Endothelial cell of umbilical vein (primary cell): Measurements from ENCODE around the gene DNAJC24. TPM values are rescaled to one million over a fixed set of nuclear protein-coding genes. Genes with fewer than 3 reads are reported as not detected.

ENCODE experiments used
- BruUV-seq: library from RNA; stranded (reverse); fragments of 400-500 nt; replicated peaks from 2 replicates; lab custom pipeline; 2021; lab: Mats Ljungman, UMichigan
- CTCF ChIA-PET: fragments of 300-600, 350-600 bp; sonication (Branson Sonifier 250); formaldehyde crosslinking; loops from one replicate; lab custom pipeline; 2021; ENCODE audit warnings: antibody characterized with exemption, inconsistent platforms; lab: Charles Lee
- POLR2A ChIA-PET: fragments of 300-600, 350-600 bp; sonication (Branson Sonifier 250); formaldehyde crosslinking; loops from one replicate; lab custom pipeline; 2021; ENCODE audit warnings: antibody characterized with exemption, inconsistent platforms; lab: Charles Lee
- DNase-seq: peaks from one replicate; pipeline ENCODE4 v3.0.0-alpha.2; 2011; ENCODE audit warnings: low read depth, low spot score
- FAIRE-seq: peaks from 2 replicates; lab custom pipeline; 2011; peaks lifted over from hg19 to GRCh38; lab: Jason Lieb, UNC
- H2AFZ ChIP-seq: 2 replicates; pipeline ENCODE4 v1.6.0; 2012; ENCODE audit warnings: low read depth, low read length, control low read depth, inconsistent platforms
- H3K27ac ChIP-seq: 2 replicates; pipeline ENCODE4 v1.5.1; 2011; ENCODE audit warnings: low read depth, mild to moderate bottlenecking, control low read depth, low read length, moderate library complexity; ENCODE audit not compliant: insufficient read depth
- H3K27me3 ChIP-seq, 2 experiments: 2 replicates each; pipeline versions ENCODE4 v1.6.0 to v1.6.1; 2011; ENCODE audit warnings: low read length in 2 of 2, mixed read lengths in 1 of 2; ENCODE audit not compliant: control insufficient read depth in 2 of 2, insufficient read depth in 2 of 2
- H3K36me3 ChIP-seq, 2 experiments: 2 replicates in 1 of 2; 3 replicates in 1 of 2; pipeline ENCODE4 v1.5.1; 2011; ENCODE audit warnings: low read length in 2 of 2, mild to moderate bottlenecking in 1 of 2, moderate library complexity in 1 of 2; ENCODE audit not compliant: control insufficient read depth in 2 of 2, insufficient read depth in 2 of 2; ENCODE audit errors: extremely low read depth in 1 of 2
- H3K4me1 ChIP-seq: 3 replicates; pipeline ENCODE4 v1.5.1; 2011; ENCODE audit warnings: mild to moderate bottlenecking, low read length; ENCODE audit not compliant: control insufficient read depth, insufficient read depth; ENCODE audit errors: extremely low read depth
- H3K4me2 ChIP-seq: 2 replicates; pipeline ENCODE4 v1.6.1; 2011; ENCODE audit warnings: low read length, control low read depth, mixed read lengths; ENCODE audit not compliant: insufficient read depth
- H3K4me3 ChIP-seq, 3 experiments: fragments of 200-600 bp in 1 of 3; sonication (generic), shearing (Covaris generic) in 1 of 3; replicated peaks in 1 of 3; 2 replicates each; pipeline ENCODE4 v1.5.1; 2011 to 2016; ENCODE audit warnings: control low read depth in 3 of 3, low read length in 3 of 3, mild to moderate bottlenecking in 2 of 3, inconsistent platforms in 1 of 3, low read depth in 1 of 3, moderate library complexity in 1 of 3; ENCODE audit not compliant: insufficient read depth in 1 of 3
- H3K79me2 ChIP-seq: 2 replicates; pipeline ENCODE4 v1.6.0; 2012; ENCODE audit warnings: low read length, inconsistent platforms; ENCODE audit not compliant: control insufficient read depth, insufficient read depth
- H3K9ac ChIP-seq: replicated peaks from 2 replicates; pipeline ENCODE3; 2011; ENCODE audit warnings: low read length, control low read depth; ENCODE audit not compliant: insufficient read depth; ENCODE audit errors: extremely low read depth
- H3K9me1 ChIP-seq: replicated peaks from 3 replicates; pipeline ENCODE4 v1.6.0; 2011; ENCODE audit warnings: mild to moderate bottlenecking, low read length; ENCODE audit not compliant: control insufficient read depth, insufficient read depth; ENCODE audit errors: extremely low read depth
- H3K9me3 ChIP-seq: replicated peaks from 2 replicates; pipeline ENCODE4 v1.5.1; 2012; ENCODE audit warnings: low read length, inconsistent platforms; ENCODE audit not compliant: control insufficient read depth, insufficient read depth
- H4K20me1 ChIP-seq: replicated peaks from 2 replicates; pipeline ENCODE3; 2011; ENCODE audit warnings: mild to moderate bottlenecking, low read length; ENCODE audit not compliant: control insufficient read depth, insufficient read depth; ENCODE audit errors: extremely low read depth
- EZH2 ChIP-seq: IDR thresholded peaks from 2 replicates; pipeline ENCODE4 v1.6.1; 2012; ENCODE audit warnings: borderline replicate concordance, low read depth, mild to moderate bottlenecking, moderate library complexity, low read length, inconsistent platforms; ENCODE audit not compliant: severe bottlenecking
- FOS ChIP-seq: IDR thresholded peaks from 2 replicates; pipeline ENCODE4 v1.6.1; 2011; ENCODE audit warnings: mild to moderate bottlenecking, low read length, moderate library complexity, borderline replicate concordance; ENCODE audit not compliant: insufficient read depth
- GATA2 ChIP-seq: IDR thresholded peaks from 2 replicates; pipeline ENCODE4 v1.7.0; 2011; ENCODE audit warnings: low read depth, mild to moderate bottlenecking, moderate library complexity, mixed read lengths, low read length; ENCODE audit not compliant: insufficient read length, insufficient read depth
- JUN ChIP-seq: IDR thresholded peaks from 2 replicates; pipeline ENCODE4 v1.6.1; 2011; ENCODE audit warnings: borderline replicate concordance, low read depth; ENCODE audit not compliant: insufficient read length, insufficient read depth
- MAX ChIP-seq: IDR thresholded peaks from 2 replicates; pipeline ENCODE4 v1.6.1; 2011; ENCODE audit not compliant: insufficient read depth, insufficient read length
- MYC ChIP-seq: IDR thresholded peaks from one replicate; pipeline ENCODE4 v1.6.1; 2011; ENCODE audit warnings: mild to moderate bottlenecking, low read depth, low read length
- POLR2A ChIP-seq: IDR thresholded peaks from 2 replicates; pipeline ENCODE4 v1.6.1; 2012; ENCODE audit warnings: low read depth, mild to moderate bottlenecking, control low read depth, low read length
- POLR2AphosphoS5 ChIP-seq: IDR thresholded peaks from 2 replicates; pipeline ENCODE4 v1.6.1; 2012; ENCODE audit warnings: low read depth, mild to moderate bottlenecking, control low read depth, low read length, moderate library complexity; ENCODE audit not compliant: insufficient read depth
- dilution Hi-C: fragments of 300-500 bp; cut with MboI; formaldehyde crosslinking; loops from one replicate; pipeline ENCODE4 v1.15.0; 2019; ENCODE audit warnings: low sequenced_read_pairs; ENCODE audit not compliant: extremely low pct_ligation_motif_present
- intact Hi-C: fragments of 100-400 bp; cut with micrococcal nuclease; formaldehyde crosslinking; loops from one replicate; pipeline ENCODE4 v1.10.0; 2022
- polyA plus RNA-seq, 4 experiments: library from polyadenylated mRNA; depleted of rRNA in 3 of 4; stranded (reverse) in 3 of 4; unstranded in 1 of 4; fragments of >200 nt; gene quantifications; 2 replicates each; pipeline versions ENCODE4 v1.2.1 to v1.2.3, GENCODE V29; 2011 to 2012; ENCODE audit warnings: missing spikeins in 1 of 4
- total RNA-seq: library from RNA; stranded (reverse); gene quantifications from 2 replicates; pipeline ENCODE4 v1.2.3, GENCODE V29; 2021
- TF ChIP-seq, protein P1 (sequence below), 2 donors: IDR thresholded peaks; 1 replicate in 1 of 2; 2 replicates in 1 of 2; pipeline ENCODE4 v1.5.1; 2011; ENCODE audit warnings: low read length in 2 of 2, mild to moderate bottlenecking in 2 of 2, moderate library complexity in 2 of 2, control low read depth in 1 of 2, inconsistent platforms in 1 of 2, low read depth in 1 of 2; ENCODE audit not compliant: insufficient read depth in 1 of 2; ENCODE audit errors: extremely low read depth in 1 of 2

The DNAJC24 gene
- total and polyA plus RNA-seq, 2 donors (not counting 3 experiments of a cell fraction or from before 2014, with no cell fraction given) = 7.2 to 16.8 TPM

- Histone ChIP-seq H3K9ac (no peak overlapping the region), H3K4me1 (no peaks in the 10 kb centered on the region), H2AFZ (no peak overlapping the region), H3K36me3 (no peaks in the 10 kb centered on the region), H3K27ac (no peak overlapping the region), H4K20me1 (no peaks in the 10 kb centered on the region), H3K79me2 (no peaks in the 10 kb centered on the region), H3K4me2 (no peak overlapping the region), H3K4me3 (no peak overlapping the region), H3K27me3 (no peaks in the 10 kb centered on the region), H3K9me3 (no peaks in the 10 kb centered on the region), H3K9me1 (no peaks in the 10 kb centered on the region)
- dilution Hi-C loops (no loop called here), intact Hi-C loops (no loop called here)
- TF ChIP-seq, protein P1, sequence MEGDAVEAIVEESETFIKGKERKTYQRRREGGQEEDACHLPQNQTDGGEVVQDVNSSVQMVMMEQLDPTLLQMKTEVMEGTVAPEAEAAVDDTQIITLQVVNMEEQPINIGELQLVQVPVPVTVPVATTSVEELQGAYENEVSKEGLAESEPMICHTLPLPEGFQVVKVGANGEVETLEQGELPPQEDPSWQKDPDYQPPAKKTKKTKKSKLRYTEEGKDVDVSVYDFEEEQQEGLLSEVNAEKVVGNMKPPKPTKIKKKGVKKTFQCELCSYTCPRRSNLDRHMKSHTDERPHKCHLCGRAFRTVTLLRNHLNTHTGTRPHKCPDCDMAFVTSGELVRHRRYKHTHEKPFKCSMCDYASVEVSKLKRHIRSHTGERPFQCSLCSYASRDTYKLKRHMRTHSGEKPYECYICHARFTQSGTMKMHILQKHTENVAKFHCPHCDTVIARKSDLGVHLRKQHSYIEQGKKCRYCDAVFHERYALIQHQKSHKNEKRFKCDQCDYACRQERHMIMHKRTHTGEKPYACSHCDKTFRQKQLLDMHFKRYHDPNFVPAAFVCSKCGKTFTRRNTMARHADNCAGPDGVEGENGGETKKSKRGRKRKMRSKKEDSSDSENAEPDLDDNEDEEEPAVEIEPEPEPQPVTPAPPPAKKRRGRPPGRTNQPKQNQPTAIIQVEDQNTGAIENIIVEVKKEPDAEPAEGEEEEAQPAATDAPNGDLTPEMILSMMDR (IDR thresholded peaks at IDR 0.05; ENCODE audit: extremely low read depth in 1 of 2, insufficient read depth in 1 of 2, low read depth in 1 of 2, low read length in 2 of 2) = no peak
- TF ChIP-seq POLR2AphosphoS5 (no peak), MAX (no peak), EZH2 (no peak), JUN (no peak), POLR2A (no peak), GATA2 (no peak), MYC (no peak), FOS (no peak)
- CTCF ChIA-PET = no interaction called here
- FAIRE-seq = no peak
- POLR2A ChIA-PET = no interaction called here
- DNase-seq = no peak
- no TSS peak for BruUV-seq
These were observed 38.5 kb downstream of the DNAJC24 start for GRCh38 chr11:31408201-31408600.
